GM23338 (cell line): Measurements from ENCODE around the gene DCAF5. TPM values are rescaled to one million over a fixed set of nuclear protein-coding genes. Genes with fewer than 3 reads are reported as not detected.

Experiments used
- ATAC-seq: fragments of 200-7000 bp; cut with Tn5 transposase; 3 replicates; pipeline ENCODE4 v1.9.1; 2020
- DNase-seq: peaks from one replicate; pipeline ENCODE4 v3.0.0-alpha.2; 2015; ENCODE audit warnings: low spot score
- H2AFZ ChIP-seq: fragments of 200-600 bp; sonication (generic); 2 replicates; pipeline ENCODE4 v1.8.0; 2016; ENCODE audit warnings: antibody characterized with exemption, mild to moderate bottlenecking, moderate library complexity
- H3F3A ChIP-seq: fragments of 200-600 bp; sonication (generic); replicated peaks from 2 replicates; pipeline ENCODE4 v1.8.0; 2017; ENCODE audit warnings: antibody characterized with exemption, mixed run types, low read depth
- H3K27ac ChIP-seq: fragments of 200-600 bp; sonication (generic); 2 replicates; pipeline ENCODE4 v1.6.1; 2016; ENCODE audit warnings: low read depth
- H3K27me3 ChIP-seq: fragments of 200-600 bp; sonication (generic); 2 replicates; pipeline ENCODE4 v1.8.0; 2016; ENCODE audit warnings: mild to moderate bottlenecking, mixed run types, moderate library complexity; ENCODE audit not compliant: insufficient read depth
- H3K36me3 ChIP-seq: fragments of 200-600 bp; sonication (generic); 2 replicates; pipeline ENCODE4 v1.8.0; 2016; ENCODE audit warnings: mild to moderate bottlenecking; ENCODE audit not compliant: insufficient read depth
- H3K4me1 ChIP-seq: fragments of 200-600 bp; sonication (generic); 2 replicates; pipeline ENCODE4 v1.8.0; 2016; ENCODE audit warnings: mild to moderate bottlenecking, moderate library complexity; ENCODE audit not compliant: insufficient read depth
- H3K4me2 ChIP-seq: fragments of 200-600 bp; sonication (generic); 2 replicates; pipeline ENCODE4 v1.7.1; 2017; ENCODE audit warnings: mixed run types
- H3K4me3 ChIP-seq: fragments of 200-600 bp; sonication (generic); 2 replicates; pipeline ENCODE4 v1.6.1; 2016; ENCODE audit warnings: mixed run types
- H3K79me2 ChIP-seq: fragments of 200-600 bp; sonication (generic); replicated peaks from 2 replicates; pipeline ENCODE4 v1.8.0; 2017; ENCODE audit warnings: mild to moderate bottlenecking; ENCODE audit not compliant: insufficient read depth
- H3K9me2 ChIP-seq: fragments of 200-600 bp; sonication (generic); 2 replicates; pipeline ENCODE4 v1.8.0; 2017; ENCODE audit not compliant: insufficient read depth
- H4K20me1 ChIP-seq: fragments of 200-600 bp; sonication (generic); replicated peaks from 2 replicates; pipeline ENCODE4 v1.8.0; 2017; ENCODE audit warnings: mild to moderate bottlenecking; ENCODE audit not compliant: insufficient read depth
- H3K27ac Mint-ChIP-seq: 2 replicates; pipeline ENCODE4 v1.8.0; 2020; ENCODE audit warnings: inconsistent platforms, mild to moderate bottlenecking, moderate library complexity, mixed read lengths
- H3K27me3 Mint-ChIP-seq: 3 replicates; pipeline ENCODE4 v1.8.0; 2022; ENCODE audit warnings: low read depth, mild to moderate bottlenecking, moderate library complexity, mixed read lengths, inconsistent platforms; ENCODE audit not compliant: insufficient read depth, poor library complexity
- H3K36me3 Mint-ChIP-seq: 3 replicates; pipeline ENCODE4 v1.8.0; 2021; ENCODE audit warnings: low read depth, mild to moderate bottlenecking, inconsistent platforms, moderate library complexity, mixed read lengths
- H3K4me1 Mint-ChIP-seq: 3 replicates; pipeline ENCODE4 v1.8.0; 2020; ENCODE audit warnings: mild to moderate bottlenecking, inconsistent platforms, mixed read lengths
- H3K4me3 Mint-ChIP-seq: 3 replicates; pipeline ENCODE4 v1.8.0; 2021; ENCODE audit warnings: moderate library complexity, mild to moderate bottlenecking, inconsistent platforms, mixed read lengths
- H3K9me3 Mint-ChIP-seq: 3 replicates; pipeline ENCODE4 v1.8.0; 2020; ENCODE audit warnings: moderate library complexity, mild to moderate bottlenecking, inconsistent platforms, mixed read lengths
- CREB1 ChIP-seq: fragments of 250-450 bp; sonication (Bioruptor Pico); IDR thresholded peaks from 2 replicates; pipeline ENCODE4 v1.5.0; 2020; ENCODE audit warnings: low read depth, mild to moderate bottlenecking, moderate library complexity
- ETS1 ChIP-seq: IDR thresholded peaks from 2 replicates; pipeline ENCODE4 v1.6.1; 2016; ENCODE audit warnings: antibody characterized with exemption
- EZH2 ChIP-seq: fragments of 200-600 bp; sonication (generic); IDR thresholded peaks from one replicate; pipeline ENCODE4 v1.8.0; 2017; ENCODE audit warnings: antibody characterized with exemption, mild to moderate bottlenecking, low read depth; ENCODE audit not compliant: unreplicated experiment
- NANOG ChIP-seq: IDR thresholded peaks from 2 replicates; pipeline ENCODE4 v1.6.1; 2016; ENCODE audit warnings: antibody characterized with exemption, borderline replicate concordance
- REST ChIP-seq: IDR thresholded peaks from one replicate; pipeline ENCODE4 v1.6.1; 2018; ENCODE audit warnings: antibody characterized with exemption; ENCODE audit not compliant: unreplicated experiment
- STAT1 ChIP-seq: IDR thresholded peaks from one replicate; pipeline ENCODE4 v1.6.1; 2016; ENCODE audit warnings: antibody characterized with exemption; ENCODE audit not compliant: unreplicated experiment
- ZNF114 ChIP-seq: fragments of 250-450 bp; sonication (Bioruptor Pico); IDR thresholded peaks from 2 replicates; pipeline ENCODE4 v1.5.0; 2020; ENCODE audit warnings: mild to moderate bottlenecking, moderate library complexity
- ZNF462 ChIP-seq: fragments of 250-450 bp; sonication (Bioruptor Pico); IDR thresholded peaks from 2 replicates; pipeline ENCODE4 v1.5.0; 2020; ENCODE audit warnings: mild to moderate bottlenecking, moderate library complexity
- polyA plus RNA-seq: library from polyadenylated mRNA; unstranded; fragments of >200 nt; fragmentation: Nextera tagmentation; extraction: Ambion mirVana; gene quantifications from 2 replicates; pipeline ENCODE4 v1.2.1, GENCODE V29; 2016
- total RNA-seq: library from RNA; depleted of rRNA; stranded (reverse); fragments of >200 nt; shearing (Covaris generic); gene quantifications from 2 replicates; pipeline ENCODE4 v1.2.3, GENCODE V29; 2014

The DCAF5 gene
- total and polyA plus RNA-seq, 2 experiments from 2014 or later: 14.0 to 15.2 TPM

GRCh38 chr14:69151458-69152180 lies 1.3 kb downstream of the DCAF5 start (continued):
- TF ChIP-seq REST: no peak
- no peak for TF ChIP-seq ETS1

- H3K79me2 ChIP-seq: peaks cover 63% of the 10 kb centered on the region
- H3K27me3 Mint-ChIP-seq: peaks cover 4% of the 10 kb centered on the region
- H3K4me2 ChIP-seq: no peak overlapping the region
- peaks cover 16% of the 10 kb centered on the region for H4K20me1 ChIP-seq
- DNase-seq (no peak), ATAC-seq (no peak)
- H3K4me1 ChIP-seq: peaks cover 19% of the 10 kb centered on the region
- peaks cover 20% of the 10 kb centered on the region for H3K4me1 Mint-ChIP-seq
- H3K9me2 ChIP-seq: no peaks in the 10 kb centered on the region
- peaks cover 5% of the 10 kb centered on the region; the same call in 2 of the 3 replicates for H3K36me3 Mint-ChIP-seq
- no peaks in the 10 kb centered on the region; the same call in 2 of the 3 replicates for H3K9me3 Mint-ChIP-seq
- H3K27ac ChIP-seq: no peak overlapping the region
- H2AFZ ChIP-seq: no peak overlapping the region
- H3K36me3 ChIP-seq: no peaks in the 10 kb centered on the region
- peak overlapping the region; percentile 89 for H3K4me3 Mint-ChIP-seq
- H3K27ac Mint-ChIP-seq: no peak overlapping the region
- H3K27me3 ChIP-seq: peaks cover 12% of the 10 kb centered on the region
- H3K4me3 ChIP-seq: no peak overlapping the region
- H3F3A ChIP-seq: peaks cover 6% of the 10 kb centered on the region
- TF ChIP-seq ZNF462 (no peak), EZH2 (no peak), REST (no peak), ZNF114 (CRISPR knock-in tag) (no peak), NANOG (no peak), CREB1 (no peak), STAT1 (no peak)
These were observed 3.3 kb downstream of the DCAF5 start for GRCh38 chr14:69149461-69150244.
